ENCODE results near the gene FKBP2.
A peak's percentile ranks its signal among the peaks of the same experiment; 100 is the strongest.
"Not testable (repeated sequence)": the region's sequence is repeated elsewhere in the genome, so short reads cannot be mapped to it uniquely, and the experiment has no call there.

The FKBP2 gene

GRCh38 chr11:64234647-64235379 is 6.1 kb upstream of the FKBP2 start:
- no peak for DNase-seq (ENCODE audit: low read depth)

- DNase-seq (ENCODE audit: low read depth) = no peak
Observed at GRCh38 chr11:64235437-64236161, 5.3 kb upstream of the FKBP2 start.

- no peak for DNase-seq (ENCODE audit: low read depth)
Observed at GRCh38 chr11:64237484-64237951, 3.4 kb upstream of the FKBP2 start.

- no peak for DNase-seq (ENCODE audit: low read depth)
Observed at GRCh38 chr11:64238076-64238475, 2.8 kb upstream of the FKBP2 start.

GRCh38 chr11:64238999-64239398 is 1.9 kb upstream of the FKBP2 start:
- no peak for DNase-seq (ENCODE audit: low read depth)

- no peak for DNase-seq (ENCODE audit: low read depth)
Observed at GRCh38 chr11:64239662-64240434, 1.0 kb upstream of the FKBP2 start.

GRCh38 chr11:64241241-64241490 is 271 bp downstream of the FKBP2 start:
- peak; percentile 99 for DNase-seq (ENCODE audit: low read depth)

GRCh38 chr11:64241491-64242374 is 838 bp downstream of the FKBP2 start:
- DNase-seq (ENCODE audit: low read depth) = no peak

- no peak for DNase-seq (ENCODE audit: low read depth)
Observed at GRCh38 chr11:64243236-64243854, 2.5 kb downstream of the FKBP2 start.

- DNase-seq (ENCODE audit: low read depth) = no peak
Observed at GRCh38 chr11:64244107-64244506, 3.2 kb downstream of the FKBP2 start.

GRCh38 chr11:64244966-64245365 is 4.1 kb downstream of the FKBP2 start:
- DNase-seq (ENCODE audit: low read depth) = no peak

GRCh38 chr11:64245401-64245796 is 4.5 kb downstream of the FKBP2 start:
- no peak for DNase-seq (ENCODE audit: low read depth)

GRCh38 chr11:64245797-64246620 is 5.1 kb downstream of the FKBP2 start:
- DNase-seq (ENCODE audit: low read depth) = peak; percentile 90

GRCh38 chr11:64246621-64246870 is 5.7 kb downstream of the FKBP2 start:
- not testable (repeated sequence) for DNase-seq (ENCODE audit: low read depth)

GRCh38 chr11:64246871-64247728 is 6.2 kb downstream of the FKBP2 start, which contains the start of gene PPP1R14B:
Gene PPP1R14B (minus strand): TSS chr11:64246943. CDS start chr11:64246673, 270 bp downstream.
- no peak for DNase-seq (ENCODE audit: low read depth)

GRCh38 chr11:64247729-64248531 is 7.0 kb downstream of the FKBP2 start:
- no peak for DNase-seq (ENCODE audit: low read depth)

GRCh38 chr11:64248578-64248977 is 7.7 kb downstream of the FKBP2 start:
- DNase-seq (ENCODE audit: low read depth) = no peak

GRCh38 chr11:64249038-64249437 is 8.1 kb downstream of the FKBP2 start:
- no peak for DNase-seq (ENCODE audit: low read depth)

Data from HS-27A (cell line).